Thyroid gland (tissue), 4 donors: ENCODE data around the gene HRH1. TPM values are rescaled to one million over a fixed set of nuclear protein-coding genes. Genes with fewer than 3 reads are reported as not detected.

Experiments
- DNase-seq, 2 donors: peaks; one replicate each; pipeline ENCODE4 v3.0.0-alpha.2; 2019
- H3K27ac ChIP-seq, 3 donors: fragments of 200-600 bp; sonication (generic); 1 replicate in 2 of 3; 2 replicates in 1 of 3; pipeline ENCODE4 v1.5.1; 2016 to 2019; ENCODE audit warnings: mild to moderate bottlenecking in 1 of 3, moderate library complexity in 1 of 3
- H3K27me3 ChIP-seq: fragments of 200-600 bp; sonication (generic); one replicate; pipeline ENCODE4 v1.5.1; 2019
- H3K36me3 ChIP-seq, 2 donors: fragments of 200-600 bp; sonication (generic); one replicate each; pipeline ENCODE4 v1.5.1; 2016 to 2019
- H3K4me1 ChIP-seq, 2 donors: fragments of 200-600 bp; sonication (generic); one replicate each; pipeline ENCODE4 v1.5.1; 2017 to 2019
- H3K4me3 ChIP-seq, 3 donors: fragments of 200-600 bp; sonication (generic); replicated peaks in 1 of 3; 1 replicate in 2 of 3; 2 replicates in 1 of 3; pipeline ENCODE4 v1.5.1; 2016; ENCODE audit warnings: mild to moderate bottlenecking in 1 of 3
- H3K9me3 ChIP-seq: fragments of 200-600 bp; sonication (generic); one replicate; pipeline ENCODE4 v1.5.1; 2017
- POLR2A ChIP-seq, 2 donors: fragments of 450-650 bp; IDR thresholded peaks; one replicate each; pipeline ENCODE4 v1.6.1; 2017; ENCODE audit warnings: antibody characterized with exemption in 2 of 2, mild to moderate bottlenecking in 2 of 2, moderate library complexity in 1 of 2
- WGBS, 2 donors: methylation state at CpG; one replicate each; pipeline ENCODE4 v1.1.5; 2017; 5-methylcytosine and 5-hydroxymethylcytosine counted together
- intact Hi-C: fragments of 100-400 bp; cut with DNase I; formaldehyde crosslinking; loops from one replicate; pipeline ENCODE4 v1.15.1; 2023
- total RNA-seq, 4 donors: library from RNA; depleted of rRNA; stranded (reverse); fragments of >200 nt; gene quantifications; one replicate each; pipeline ENCODE4 v1.2.3, GENCODE V29; 2016
- TF ChIP-seq, protein P1 (sequence below), 6 experiments: fragments of 200-600 bp in 3 of 6; fragments of 450-650 bp in 3 of 6; sonication (generic) in 3 of 6; IDR thresholded peaks; one replicate each; pipeline ENCODE4 v1.5.1; 2016 to 2019; ENCODE audit warnings: antibody characterized with exemption in 6 of 6, mild to moderate bottlenecking in 2 of 6, inconsistent platforms in 1 of 6, moderate library complexity in 1 of 6

The HRH1 gene
- total RNA-seq, 4 donors from 2014 or later, result 1.9 to 2.6 (median 2.4) TPM; not detected in 1

- no peaks in the 10 kb centered on the region for H3K27me3 ChIP-seq
- H3K4me1 ChIP-seq, result no peaks in the 10 kb centered on the region
- no peaks in the 10 kb centered on the region for H3K9me3 ChIP-seq
- no peak overlapping the region for H3K27ac ChIP-seq
- intact Hi-C loops, result no loop called here
- WGBS, 2 donors, result 76 to 77% methylated on average over 1 of the region's 1 CpG
- TF ChIP-seq, protein P1, sequence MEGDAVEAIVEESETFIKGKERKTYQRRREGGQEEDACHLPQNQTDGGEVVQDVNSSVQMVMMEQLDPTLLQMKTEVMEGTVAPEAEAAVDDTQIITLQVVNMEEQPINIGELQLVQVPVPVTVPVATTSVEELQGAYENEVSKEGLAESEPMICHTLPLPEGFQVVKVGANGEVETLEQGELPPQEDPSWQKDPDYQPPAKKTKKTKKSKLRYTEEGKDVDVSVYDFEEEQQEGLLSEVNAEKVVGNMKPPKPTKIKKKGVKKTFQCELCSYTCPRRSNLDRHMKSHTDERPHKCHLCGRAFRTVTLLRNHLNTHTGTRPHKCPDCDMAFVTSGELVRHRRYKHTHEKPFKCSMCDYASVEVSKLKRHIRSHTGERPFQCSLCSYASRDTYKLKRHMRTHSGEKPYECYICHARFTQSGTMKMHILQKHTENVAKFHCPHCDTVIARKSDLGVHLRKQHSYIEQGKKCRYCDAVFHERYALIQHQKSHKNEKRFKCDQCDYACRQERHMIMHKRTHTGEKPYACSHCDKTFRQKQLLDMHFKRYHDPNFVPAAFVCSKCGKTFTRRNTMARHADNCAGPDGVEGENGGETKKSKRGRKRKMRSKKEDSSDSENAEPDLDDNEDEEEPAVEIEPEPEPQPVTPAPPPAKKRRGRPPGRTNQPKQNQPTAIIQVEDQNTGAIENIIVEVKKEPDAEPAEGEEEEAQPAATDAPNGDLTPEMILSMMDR (IDR thresholded peaks at IDR 0.05), result no peak
- H3K4me3 ChIP-seq, result no peak overlapping the region
- no peak for DNase-seq
- no peaks in the 10 kb centered on the region for H3K36me3 ChIP-seq
Observed at GRCh38 chr3:11238880-11239279, 84.6 kb downstream of the HRH1 start.

- no peak overlapping the region for H3K4me3 ChIP-seq
- H3K4me1 ChIP-seq, result no peaks in the 10 kb centered on the region
- no peaks in the 10 kb centered on the region for H3K27me3 ChIP-seq
- H3K36me3 ChIP-seq, result no peaks in the 10 kb centered on the region
- 53 to 62% methylated on average over 1 of the region's 1 CpG for WGBS, 2 donors
- intact Hi-C loops, result no loop called here
- H3K27ac ChIP-seq, result no peak overlapping the region
- no peak for DNase-seq
- no peaks in the 10 kb centered on the region for H3K9me3 ChIP-seq
- TF ChIP-seq POLR2A (IDR thresholded peaks at IDR 0.05), result no peak
- TF ChIP-seq, protein P1 (IDR thresholded peaks at IDR 0.05), result no peak
Observed at GRCh38 chr3:11239796-11240195, 85.5 kb downstream of the HRH1 start.

- no peak for DNase-seq
- 100% methylated on average over 1 of the region's 1 CpG for WGBS, 2 donors
- Histone ChIP-seq H3K4me3 (no peak overlapping the region), H3K9me3 (no peaks in the 10 kb centered on the region), H3K36me3 (no peaks in the 10 kb centered on the region), H3K27me3 (no peaks in the 10 kb centered on the region), H3K27ac (no peak overlapping the region), H3K4me1 (no peaks in the 10 kb centered on the region)
- TF ChIP-seq POLR2A (IDR thresholded peaks at IDR 0.05), result no peak
- TF ChIP-seq, protein P1 (IDR thresholded peaks at IDR 0.05), result no peak
- intact Hi-C loops, result no loop called here
Observed at GRCh38 chr3:11240496-11240895, 86.2 kb downstream of the HRH1 start.

GRCh38 chr3:11244121-11244677 is 89.9 kb downstream of the HRH1 start:
- Histone ChIP-seq H3K4me1 (no peaks in the 10 kb centered on the region), H3K4me3 (no peak overlapping the region), H3K9me3 (no peaks in the 10 kb centered on the region), H3K27ac (no peak overlapping the region), H3K27me3 (no peaks in the 10 kb centered on the region), H3K36me3 (no peaks in the 10 kb centered on the region)
- TF ChIP-seq, protein P1 (IDR thresholded peaks at IDR 0.05), result no peak
- no peak for TF ChIP-seq POLR2A (IDR thresholded peaks at IDR 0.05)
- intact Hi-C loops, result no loop called here
- no peak for DNase-seq
- 79 to 82% methylated on average over 1 of the region's 1 CpG for WGBS, 2 donors

GRCh38 chr3:11245276-11245675 is 91.0 kb downstream of the HRH1 start:
- WGBS, 2 donors, result 80 to 86% methylated on average over 8 of the region's 8 CpGs
- Histone ChIP-seq H3K36me3 (no peaks in the 10 kb centered on the region), H3K4me3 (no peak overlapping the region), H3K4me1 (no peaks in the 10 kb centered on the region), H3K9me3 (no peaks in the 10 kb centered on the region), H3K27me3 (no peaks in the 10 kb centered on the region), H3K27ac (no peak overlapping the region)
- no peak for DNase-seq
- intact Hi-C loops, result no loop called here
- TF ChIP-seq, protein P1 (IDR thresholded peaks at IDR 0.05), result no peak
- no peak for TF ChIP-seq POLR2A (IDR thresholded peaks at IDR 0.05)
